Stomach smooth muscle (tissue), 2 donors: Measurements from ENCODE around the gene MAN2B2.

ENCODE experiments used
- H3K27ac ChIP-seq: one replicate; pipeline ENCODE4 v1.7.0; 2013; ENCODE audit warnings: mild to moderate bottlenecking, low read length, inconsistent platforms
- H3K27me3 ChIP-seq, 2 donors: one replicate each; pipeline ENCODE4 v1.7.0; 2013; ENCODE audit warnings: low read length in 2 of 2; ENCODE audit not compliant: insufficient read depth in 2 of 2, control insufficient read depth in 1 of 2
- H3K36me3 ChIP-seq, 2 donors: one replicate each; pipeline ENCODE4 v1.7.0; 2013; ENCODE audit warnings: low read length in 2 of 2; ENCODE audit not compliant: control insufficient read depth in 2 of 2, insufficient read depth in 2 of 2
- H3K4me1 ChIP-seq: one replicate; pipeline ENCODE4 v1.7.0; 2013; ENCODE audit warnings: low read length; ENCODE audit not compliant: control insufficient read depth, insufficient read depth
- H3K4me3 ChIP-seq, 2 donors: one replicate each; pipeline ENCODE4 v1.7.0; 2013; ENCODE audit warnings: low read length in 2 of 2
- H3K9ac ChIP-seq, 2 donors: one replicate each; pipeline ENCODE4 v1.7.0; 2013; ENCODE audit warnings: low read length in 2 of 2, mild to moderate bottlenecking in 1 of 2
- H3K9me3 ChIP-seq, 2 donors: one replicate each; pipeline ENCODE4 v1.7.0; 2013; ENCODE audit warnings: low read length in 2 of 2; ENCODE audit not compliant: control insufficient read depth in 2 of 2
- donor health status: healthy.
- donor health status: Pancreatic carcinoma.

The MAN2B2 gene

GRCh38 chr4:6606465-6607235, 31.7 kb downstream of the MAN2B2 start:
- H3K9me3 ChIP-seq = peaks cover 0 to 15% of the 10 kb centered on the region in 2 donors
- no peak overlapping the region for H3K9ac ChIP-seq
- H3K27me3 ChIP-seq = no peaks in the 10 kb centered on the region
- no peak overlapping the region for H3K27ac ChIP-seq
- H3K36me3 ChIP-seq = peaks cover 27 to 54% of the 10 kb centered on the region in 2 donors
- no peaks in the 10 kb centered on the region for H3K4me1 ChIP-seq
- no peak overlapping the region for H3K4me3 ChIP-seq

DNA sequence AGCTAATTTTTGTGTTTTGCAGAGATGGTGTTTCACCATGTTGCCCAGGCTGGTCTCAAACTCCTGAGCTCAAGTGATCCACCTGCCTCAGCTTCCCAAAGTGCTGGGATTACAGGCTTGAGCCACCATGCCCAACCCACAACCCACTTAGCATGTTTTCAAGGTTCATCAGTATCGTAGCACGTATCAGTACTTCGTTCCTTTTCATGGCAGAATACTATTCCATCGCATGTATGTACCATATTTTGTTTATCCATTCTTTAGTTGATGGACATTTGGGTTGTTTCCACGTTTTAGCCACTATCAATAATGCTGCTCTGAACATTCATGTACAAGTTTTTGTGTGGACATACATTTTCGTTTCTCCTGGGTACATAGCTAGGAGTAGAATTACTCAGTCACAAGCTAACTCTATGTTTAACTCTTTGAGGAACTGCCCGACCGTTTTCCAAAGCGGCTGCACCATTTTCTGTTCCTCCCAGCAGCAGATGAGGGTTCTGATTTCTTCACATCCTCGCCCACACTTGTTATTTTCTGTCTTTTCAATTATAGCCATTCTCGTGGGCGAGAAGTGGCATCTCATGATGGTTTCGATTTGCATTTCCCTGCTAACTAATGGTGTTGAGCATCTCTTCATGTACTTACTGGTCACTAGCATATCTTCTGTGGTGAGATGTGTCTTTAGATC, 32.5 kb downstream of the MAN2B2 start:
- Histone ChIP-seq H3K9me3 (peaks cover 0 to 12% of the 10 kb centered on the region in 2 donors), H3K4me1 (no peaks in the 10 kb centered on the region), H3K4me3 (no peak overlapping the region), H3K9ac (no peak overlapping the region), H3K27ac (no peak overlapping the region), H3K27me3 (no peaks in the 10 kb centered on the region), H3K36me3 (peaks cover 25 to 53% of the 10 kb centered on the region in 2 donors)

DNA sequence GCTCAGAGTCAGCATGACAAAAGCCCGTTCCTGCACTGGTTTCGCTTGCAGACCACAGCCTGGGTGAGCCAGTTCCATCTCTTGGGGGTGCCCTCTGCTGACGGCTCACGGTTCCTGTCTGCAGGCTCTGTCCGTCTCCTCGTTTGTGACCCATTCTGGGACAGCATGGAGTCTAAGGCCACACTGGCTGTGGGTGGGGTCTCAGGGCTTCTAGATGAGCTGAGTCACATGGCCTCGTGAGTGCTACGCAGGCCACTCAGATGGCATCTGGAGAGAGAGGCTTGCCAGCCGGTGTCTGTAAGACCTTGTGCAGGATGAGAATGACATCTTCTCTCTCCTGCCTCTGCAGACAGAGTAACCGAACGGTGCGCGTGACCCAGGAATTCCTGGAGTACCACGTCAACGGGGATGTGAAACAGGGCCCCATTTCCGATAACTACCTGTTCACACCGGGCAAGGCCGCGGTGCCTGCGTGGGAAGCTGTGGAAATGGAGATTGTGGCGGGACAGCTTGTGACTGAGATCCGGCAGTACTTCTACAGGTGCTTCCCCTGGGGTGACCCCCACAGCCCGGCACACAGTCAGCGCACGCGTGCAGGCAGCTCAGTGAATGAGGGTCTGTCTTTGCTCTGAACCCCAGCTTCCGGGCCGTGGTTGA, 33.9 kb downstream of the MAN2B2 start:
- Histone ChIP-seq H3K9ac (no peak overlapping the region), H3K36me3 (peaks cover 25 to 52% of the 10 kb centered on the region in 2 donors), H3K4me3 (no peak overlapping the region), H3K27ac (no peak overlapping the region), H3K4me1 (no peaks in the 10 kb centered on the region), H3K27me3 (no peaks in the 10 kb centered on the region), H3K9me3 (peaks cover 0 to 12% of the 10 kb centered on the region in 2 donors)

DNA sequence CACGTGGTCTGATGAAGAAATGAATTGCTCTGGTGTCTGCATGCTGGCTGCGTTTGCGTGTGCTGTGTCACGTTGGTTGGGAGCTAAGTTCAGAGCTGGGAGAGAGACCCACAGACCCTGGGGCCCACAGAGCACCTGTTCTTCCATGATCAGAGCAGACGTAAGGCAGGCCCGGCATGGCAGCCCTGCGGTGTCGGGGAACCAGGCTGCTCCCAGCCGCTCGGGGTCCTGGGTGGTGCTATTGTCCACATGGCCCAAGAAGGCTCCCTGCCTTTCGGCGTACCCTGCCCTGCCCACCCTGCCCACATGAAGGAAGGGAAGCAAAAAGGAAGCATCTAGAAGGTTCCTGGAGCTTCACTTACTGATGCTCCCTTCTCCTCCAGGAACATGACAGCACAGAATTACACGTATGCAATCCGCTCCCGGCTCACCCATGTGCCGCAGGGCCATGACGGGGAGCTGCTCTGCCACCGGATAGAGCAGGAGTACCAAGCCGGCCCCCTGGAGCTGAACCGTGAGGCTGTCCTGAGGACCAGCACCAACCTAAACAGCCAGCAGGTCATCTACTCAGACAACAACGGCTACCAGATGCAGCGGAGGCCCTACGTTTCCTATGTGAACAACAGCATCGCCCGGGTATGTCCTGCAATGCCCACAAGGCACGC, 34.6 kb downstream of the MAN2B2 start:
- no peaks in the 10 kb centered on the region for H3K4me1 ChIP-seq
- H3K27me3 ChIP-seq = no peaks in the 10 kb centered on the region
- H3K9me3 ChIP-seq = peaks cover 0 to 10% of the 10 kb centered on the region in 2 donors
- no peak overlapping the region for H3K4me3 ChIP-seq
- H3K27ac ChIP-seq = no peak overlapping the region
- H3K9ac ChIP-seq = no peak overlapping the region
- peaks cover 25 to 53% of the 10 kb centered on the region in 2 donors for H3K36me3 ChIP-seq

DNA sequence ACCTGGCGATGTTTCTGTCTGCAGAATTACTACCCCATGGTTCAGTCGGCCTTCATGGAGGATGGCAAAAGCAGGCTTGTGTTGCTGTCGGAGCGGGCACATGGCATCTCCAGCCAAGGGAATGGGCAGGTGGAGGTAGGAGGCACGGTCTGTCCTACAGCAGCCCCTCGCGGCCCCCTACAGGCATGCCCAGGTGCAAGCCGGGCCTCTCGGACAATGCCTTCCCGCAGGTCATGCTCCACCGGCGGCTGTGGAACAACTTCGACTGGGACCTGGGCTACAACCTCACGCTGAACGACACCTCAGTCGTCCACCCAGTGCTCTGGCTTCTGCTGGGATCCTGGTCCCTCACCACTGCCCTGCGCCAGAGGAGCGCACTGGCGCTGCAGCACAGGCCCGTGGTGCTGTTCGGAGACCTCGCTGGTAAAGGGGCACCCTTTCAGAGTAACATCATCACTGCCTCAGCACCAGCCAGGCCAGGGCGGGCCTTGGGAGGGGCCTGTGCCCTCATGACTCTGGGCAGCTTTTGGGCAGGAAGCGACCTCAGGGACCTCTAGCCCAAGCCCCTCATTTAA, 36.0 kb downstream of the MAN2B2 start:
- Histone ChIP-seq H3K4me3 (no peak overlapping the region), H3K9ac (no peak overlapping the region), H3K4me1 (no peaks in the 10 kb centered on the region), H3K27ac (no peak overlapping the region), H3K9me3 (no peaks in the 10 kb centered on the region), H3K36me3 (peaks cover 16 to 45% of the 10 kb centered on the region in 2 donors), H3K27me3 (no peaks in the 10 kb centered on the region)

GRCh38 chr4:6612961-6613675, 38.1 kb downstream of the MAN2B2 start:
- peaks cover 20 to 48% of the 10 kb centered on the region in 2 donors for H3K36me3 ChIP-seq
- H3K27me3 ChIP-seq = no peaks in the 10 kb centered on the region
- no peak overlapping the region for H3K9ac ChIP-seq
- H3K27ac ChIP-seq = no peak overlapping the region
- H3K4me3 ChIP-seq = no peak overlapping the region
- H3K4me1 ChIP-seq = no peaks in the 10 kb centered on the region
- no peaks in the 10 kb centered on the region for H3K9me3 ChIP-seq

GRCh38 chr4:6613676-6614651, 39.0 kb downstream of the MAN2B2 start:
- Histone ChIP-seq H3K27me3 (no peaks in the 10 kb centered on the region), H3K4me1 (no peaks in the 10 kb centered on the region), H3K9me3 (no peaks in the 10 kb centered on the region), H3K27ac (no peak overlapping the region), H3K4me3 (no peak overlapping the region), H3K9ac (no peak overlapping the region), H3K36me3 (peaks cover 20 to 54% of the 10 kb centered on the region in 2 donors)

GRCh38 chr4:6614701-6615230, 39.8 kb downstream of the MAN2B2 start:
- peaks cover 22 to 49% of the 10 kb centered on the region in 2 donors for H3K36me3 ChIP-seq
- no peaks in the 10 kb centered on the region for H3K9me3 ChIP-seq
- no peaks in the 10 kb centered on the region for H3K27me3 ChIP-seq
- no peak overlapping the region for H3K4me3 ChIP-seq
- H3K27ac ChIP-seq = no peak overlapping the region
- H3K9ac ChIP-seq = no peak overlapping the region
- no peaks in the 10 kb centered on the region for H3K4me1 ChIP-seq
